ENCODE data around the gene SLIT3. TPM values are rescaled to one million over a fixed set of nuclear protein-coding genes. Genes with fewer than 3 reads are reported as not detected.

The SLIT3 gene
- total and polyA plus RNA-seq, 9 of the 15 experiments (the other 6 are each of a cell fraction or from before 2014, with no cell fraction given), result 0.01 to 0.04 TPM; not detected in 7

GRCh38 chr5:168734620-168735300, 566.2 kb downstream of the SLIT3 start:
- Histone ChIP-seq H3K79me2 (ENCODE audit: control insufficient read depth, insufficient read depth, low read length) (no peaks in the 10 kb centered on the region), H3K27me3 (ENCODE audit: control insufficient read depth in 2 of 2, insufficient read depth in 2 of 2, low read length in 2 of 2) (peaks cover 0 to 5% of the 10 kb centered on the region in 2 experiments; a peak in 1 of 5 replicates), H3K36me3 (ENCODE audit: control insufficient read depth, insufficient read depth, low read length) (no peaks in the 10 kb centered on the region), H3K4me1 (replicated peaks in 1 of 2; ENCODE audit: control insufficient read depth in 2 of 2, insufficient read depth in 2 of 2, low read length in 2 of 2) (no peaks in the 10 kb centered on the region), H3K4me3 (no peak overlapping the region), H2AFZ (ENCODE audit: low read depth, low read length) (no peak overlapping the region), H3K4me2 (ENCODE audit: insufficient read depth, low read length) (no peak overlapping the region), H3K27ac (ENCODE audit: extremely low read depth, low read depth, low read length) (no peak overlapping the region), H3K9ac (ENCODE audit: insufficient read depth in 1 of 2, low read depth in 2 of 2, low read length in 2 of 2) (no peak overlapping the region), H3K9me3 (replicated peaks; ENCODE audit: control insufficient read depth, insufficient read depth, low read depth, low read length) (no peaks in the 10 kb centered on the region), H4K20me1 (replicated peaks; ENCODE audit: control insufficient read depth, insufficient read depth, low read length) (no peaks in the 10 kb centered on the region), H3K9me1 (ENCODE audit: control insufficient read depth, insufficient read depth, low read length) (no peaks in the 10 kb centered on the region)
- ATAC-seq (no peak), FAIRE-seq (no peak), DNase-seq (ENCODE audit: extremely low read depth in 1 of 4, low spot score in 3 of 4) (no peak)
- no TSS peak for BruUV-seq (replicated peaks)
- WGBS (ENCODE audit: insufficient coverage, low coverage, missing lambda C conversion rate), result 0% methylated on average over 7 of the region's 7 CpGs
- intact Hi-C loops (cut with micrococcal nuclease), result no loop called here
- ChIA-PET POLR2A (interaction anchor here (0.7 to 1.1 kb wide), 3 partner anchors 15 to 273 kb away, joined by 3 to 4 read pairs (median 3); no protein-coding TSS in a partner anchor), CTCF (ENCODE audit: low intra/inter-chr PET ratio) (no interaction called here)
- TF ChIP-seq DPF2 (IDR thresholded peaks at IDR 0.05), result no peak
- in situ Hi-C loops (cut with MboI), result no loop called here

- CTCF ChIA-PET (ENCODE audit: low intra/inter-chr PET ratio), result no interaction called here
- BruUV-seq (replicated peaks), result no TSS peak
- no peak overlapping the region for H2AFZ ChIP-seq (ENCODE audit: low read depth, low read length)
- H3K36me3 ChIP-seq (ENCODE audit: control insufficient read depth, insufficient read depth, low read length), result no peaks in the 10 kb centered on the region
- no peak overlapping the region for H3K4me3 ChIP-seq
- H3K27me3 ChIP-seq (ENCODE audit: control insufficient read depth in 2 of 2, insufficient read depth in 2 of 2, low read length in 2 of 2), result peaks cover 0 to 5% of the 10 kb centered on the region in 2 experiments; a peak in 1 of 5 replicates
- ATAC-seq (no peak), FAIRE-seq (no peak), DNase-seq (ENCODE audit: extremely low read depth in 1 of 4, low spot score in 3 of 4) (no peak)
- no peak overlapping the region for H3K27ac ChIP-seq (ENCODE audit: extremely low read depth, low read depth, low read length)
- intact Hi-C loops (cut with micrococcal nuclease), result no loop called here
- H3K79me2 ChIP-seq (ENCODE audit: control insufficient read depth, insufficient read depth, low read length), result no peaks in the 10 kb centered on the region
- no peaks in the 10 kb centered on the region for H3K4me1 ChIP-seq (replicated peaks in 1 of 2; ENCODE audit: control insufficient read depth in 2 of 2, insufficient read depth in 2 of 2, low read length in 2 of 2)
- 0 out of 2 replicates have a peak, but pooled peaks cover under 1% of the 10 kb centered on the region for H3K9me3 ChIP-seq (replicated peaks; ENCODE audit: control insufficient read depth, insufficient read depth, low read depth, low read length)
- TF ChIP-seq ZBTB1 (CRISPR knock-in tag; IDR thresholded peaks at IDR 0.05; ENCODE audit: borderline replicate concordance, low read depth), result no peak
- no peak for TF ChIP-seq GTF2F1 (IDR thresholded peaks at IDR 0.05; ENCODE audit: low read depth, low read length)
- no peak for TF ChIP-seq FOXP1 (CRISPR knock-in tag; IDR thresholded peaks at IDR 0.05)
- TF ChIP-seq MTF1 (CRISPR knock-in tag; IDR thresholded peaks at IDR 0.05; ENCODE audit: borderline replicate concordance), result no peak
- TF ChIP-seq USF2 (CRISPR knock-in tag; IDR thresholded peaks at IDR 0.05), result no peak
- no peak for TF ChIP-seq ZNF707 (CRISPR knock-in tag; conservative IDR thresholded peaks at IDR 0.05)
- no peak for TF ChIP-seq ZNF561 (CRISPR knock-in tag; conservative IDR thresholded peaks at IDR 0.05)
- no peak for TF ChIP-seq ZNF589 (CRISPR knock-in tag; IDR thresholded peaks at IDR 0.05; ENCODE audit: low read depth)
- POLR2A ChIA-PET, result interaction anchor here (0.7 kb wide), 1 partner anchor 274 kb away, joined by 3 read pairs; no protein-coding TSS in a partner anchor
- in situ Hi-C loops (cut with MboI), result no loop called here
- H3K4me2 ChIP-seq (ENCODE audit: insufficient read depth, low read length), result no peak overlapping the region
- H3K9me1 ChIP-seq (ENCODE audit: control insufficient read depth, insufficient read depth, low read length), result no peaks in the 10 kb centered on the region
- H4K20me1 ChIP-seq (replicated peaks; ENCODE audit: control insufficient read depth, insufficient read depth, low read length), result no peaks in the 10 kb centered on the region
- WGBS (ENCODE audit: insufficient coverage, low coverage, missing lambda C conversion rate), result 0% methylated on average over 1 of the region's 1 CpG
- H3K9ac ChIP-seq (ENCODE audit: insufficient read depth in 1 of 2, low read depth in 2 of 2, low read length in 2 of 2), result no peak overlapping the region
These were observed 566.8 kb downstream of the SLIT3 start for GRCh38 chr5:168734119-168734518.
